HG03378 (cell line): Measurements from ENCODE around the gene NXNL2.
A peak's percentile ranks its signal among the peaks of the same experiment; 100 is the strongest.

Experiments
- ATAC-seq: cut with Tn5 transposase; IDR thresholded peaks from one replicate; pipeline ENCODE4 v1.9.1; 2021; ENCODE audit warnings: mild to moderate bottlenecking, moderate library complexity; ENCODE audit not compliant: unreplicated experiment

The NXNL2 gene

DNA sequence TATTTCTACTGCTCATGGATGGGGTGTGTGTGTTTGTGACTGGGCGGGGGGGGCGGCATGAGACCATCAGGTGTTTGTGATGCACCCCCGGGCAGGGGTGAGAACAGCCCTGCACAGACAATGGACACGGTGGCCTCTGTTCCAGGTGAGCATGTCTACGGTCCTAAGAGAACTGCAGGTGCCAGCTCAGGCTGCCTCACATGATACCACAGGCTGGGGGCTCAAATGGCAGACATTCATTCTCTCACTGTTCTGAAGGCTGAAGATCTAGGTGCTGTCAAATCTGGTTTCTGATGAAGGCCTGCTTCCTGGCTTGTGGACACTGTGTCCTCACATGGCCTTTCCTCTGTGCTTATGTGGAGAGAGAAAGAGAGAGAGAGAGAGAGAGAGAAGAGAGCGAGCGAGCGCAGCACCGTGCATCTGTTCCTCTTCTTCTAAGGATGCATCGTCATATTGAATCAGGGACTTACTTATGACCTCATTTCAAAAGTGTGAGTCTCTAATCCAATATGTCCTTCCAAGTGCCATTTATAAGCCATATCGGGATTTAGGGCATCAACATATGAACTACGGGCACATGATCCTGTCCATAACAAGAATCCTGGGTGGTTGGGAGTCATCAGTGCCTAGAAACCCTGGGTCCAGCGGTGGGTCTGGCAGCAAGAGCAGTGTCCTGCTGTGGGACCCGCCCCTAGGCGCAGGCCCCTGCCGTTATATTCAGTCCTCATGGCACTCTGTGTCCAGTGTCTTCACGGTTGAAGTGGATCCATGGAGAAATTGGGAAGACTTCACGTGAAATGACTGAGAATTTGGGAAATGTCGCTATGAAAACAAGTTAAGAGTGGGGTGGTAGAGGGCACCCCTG is 42.5 kb downstream of the NXNL2 start:
- no peak for ATAC-seq

DNA sequence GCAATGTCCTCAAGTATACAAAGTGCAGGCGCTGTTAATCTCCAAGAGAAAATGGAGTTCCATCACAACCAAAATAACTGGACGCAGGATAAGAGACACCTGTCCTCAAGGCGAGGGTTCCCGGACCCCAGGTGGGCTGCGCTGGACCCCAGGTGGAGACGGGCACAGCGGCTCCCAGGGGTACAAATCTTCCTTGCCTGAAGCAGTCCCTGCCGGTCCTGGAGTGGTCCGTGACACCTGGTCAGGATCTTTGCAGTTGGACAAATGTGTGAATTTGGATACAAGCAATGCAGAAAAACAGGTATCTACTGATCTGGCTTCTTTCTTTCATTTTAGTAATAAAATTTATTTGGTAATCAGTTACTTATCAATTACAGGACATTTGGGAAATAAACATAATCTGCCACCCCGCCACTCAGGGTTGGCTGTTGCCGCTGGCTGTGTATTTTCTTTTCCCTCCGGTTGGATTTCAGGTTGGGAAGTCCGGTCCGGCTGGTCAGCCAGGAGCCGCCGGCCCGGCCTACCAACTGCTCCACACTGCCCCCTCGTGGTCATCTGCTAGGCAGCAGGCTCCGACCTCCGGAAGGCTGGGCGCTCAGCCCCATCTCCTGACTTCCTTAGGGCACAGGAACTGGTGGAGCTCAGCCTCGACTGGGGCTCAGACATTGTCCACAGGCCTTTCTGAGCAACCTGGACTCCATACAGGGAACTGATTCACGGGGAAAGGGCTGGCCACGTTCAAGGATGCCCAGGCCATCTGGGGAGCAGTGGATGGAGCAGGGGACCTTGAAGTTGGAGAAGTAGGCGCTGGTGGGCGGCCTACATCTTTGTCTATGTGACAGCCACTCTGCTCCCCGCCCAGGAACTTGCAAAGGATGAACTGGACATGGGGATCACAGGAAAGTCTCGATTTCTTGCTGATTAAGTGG is 43.4 kb downstream of the NXNL2 start:
- ATAC-seq, result peak; percentile 77

DNA sequence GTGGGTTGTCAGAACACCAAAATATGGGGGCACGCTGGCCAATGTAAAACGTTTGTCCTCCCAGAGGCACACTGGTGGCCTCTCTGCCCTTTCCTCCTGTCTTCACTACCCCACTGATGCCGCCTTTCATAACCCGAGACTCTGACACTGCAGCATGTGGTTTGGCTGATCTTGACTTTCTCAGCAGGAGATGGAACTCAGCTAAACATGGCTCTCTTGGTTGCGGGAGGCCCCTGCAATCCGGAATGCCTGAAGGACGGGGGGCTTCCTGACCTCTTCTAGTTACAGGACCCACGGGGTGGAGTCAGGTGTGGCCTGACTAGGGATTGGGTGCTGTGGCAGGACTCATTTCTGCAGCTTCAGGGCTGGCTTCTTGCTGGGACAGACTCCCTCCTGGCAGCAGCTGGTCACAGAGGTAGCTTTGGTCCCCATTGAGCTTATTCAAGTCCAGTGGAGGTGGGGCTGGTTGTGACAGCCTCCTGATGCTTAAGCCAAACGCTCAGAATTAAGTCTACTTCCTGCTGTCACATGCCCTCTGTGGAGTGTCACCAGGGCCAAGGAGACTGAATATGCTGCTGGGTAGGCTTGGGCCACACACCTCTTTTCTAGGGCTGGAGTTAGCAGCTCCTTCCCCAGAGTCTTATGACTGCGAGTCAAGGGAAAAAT is 44.2 kb downstream of the NXNL2 start:
- no peak for ATAC-seq

DNA sequence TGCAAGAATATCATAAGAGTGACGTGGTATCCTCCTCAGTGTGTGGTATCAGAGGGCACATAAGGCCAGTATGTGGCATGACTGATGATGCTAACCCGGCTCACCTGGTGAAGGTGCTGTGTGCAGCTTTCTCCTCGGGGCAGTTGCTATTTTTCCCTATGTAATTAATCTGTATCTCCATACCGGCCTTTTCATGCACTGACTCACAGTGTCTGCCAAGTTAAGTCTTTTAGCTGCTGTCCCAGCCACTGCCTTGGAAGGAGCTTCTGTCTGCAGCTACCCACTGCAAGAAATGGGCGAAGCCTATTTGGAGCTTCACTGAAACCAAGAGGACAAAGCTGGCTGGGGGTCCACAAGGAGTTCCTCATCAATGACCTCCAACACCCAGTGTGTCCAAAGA is 46.0 kb downstream of the NXNL2 start:
- ATAC-seq, result no peak

DNA sequence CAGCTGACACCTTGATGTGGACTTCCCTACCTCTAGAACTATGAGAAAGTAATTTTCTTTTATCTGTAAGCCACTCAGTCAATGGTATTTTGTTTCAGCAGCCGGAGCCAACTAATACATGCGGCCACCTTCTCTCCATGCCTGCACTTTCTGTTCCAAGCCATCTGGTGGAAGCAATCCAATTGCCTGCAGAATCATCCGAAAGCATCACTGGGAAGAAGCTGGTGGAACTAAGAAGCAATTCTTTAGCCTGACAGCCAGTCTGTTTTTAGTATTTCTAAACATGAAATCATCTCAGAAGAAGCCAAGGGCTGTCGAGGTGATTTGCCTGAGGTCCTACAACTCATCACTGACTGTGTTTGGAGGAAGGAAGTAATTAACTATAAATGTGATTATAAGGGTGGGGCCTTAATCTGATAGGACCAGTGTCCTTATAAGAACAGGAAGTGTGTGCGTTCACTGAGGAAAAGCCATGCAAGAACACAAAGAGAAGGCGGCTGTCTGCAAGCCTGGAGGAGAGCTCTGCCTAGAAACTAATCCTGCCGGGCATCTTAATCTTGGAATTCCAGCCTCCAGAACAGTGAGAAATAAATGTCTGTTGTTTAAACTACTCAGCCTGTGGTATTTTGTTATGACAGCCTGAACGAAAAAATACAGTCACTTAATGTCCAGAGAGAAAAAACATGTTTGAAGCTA is 49.1 kb downstream of the NXNL2 start:
- ATAC-seq, result no peak

DNA sequence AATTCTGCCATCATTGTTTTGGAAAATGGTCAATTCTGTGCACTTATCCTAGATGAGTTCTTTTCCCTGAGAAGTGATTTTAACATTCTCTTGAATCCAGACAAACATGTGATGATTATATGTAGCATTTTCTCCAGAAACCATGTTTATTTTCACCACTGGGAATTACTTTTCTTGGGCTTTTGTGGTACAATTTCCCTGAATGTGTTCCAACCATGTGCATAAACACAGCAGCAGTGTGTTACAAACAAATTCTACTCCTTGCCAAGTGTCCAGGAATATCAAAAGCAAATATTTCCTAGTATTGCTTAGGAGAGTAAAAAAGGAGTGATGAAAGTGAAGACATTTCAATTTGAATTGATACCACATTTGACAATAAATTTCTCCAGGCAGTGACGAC is 50.4 kb downstream of the NXNL2 start:
- no peak for ATAC-seq

DNA sequence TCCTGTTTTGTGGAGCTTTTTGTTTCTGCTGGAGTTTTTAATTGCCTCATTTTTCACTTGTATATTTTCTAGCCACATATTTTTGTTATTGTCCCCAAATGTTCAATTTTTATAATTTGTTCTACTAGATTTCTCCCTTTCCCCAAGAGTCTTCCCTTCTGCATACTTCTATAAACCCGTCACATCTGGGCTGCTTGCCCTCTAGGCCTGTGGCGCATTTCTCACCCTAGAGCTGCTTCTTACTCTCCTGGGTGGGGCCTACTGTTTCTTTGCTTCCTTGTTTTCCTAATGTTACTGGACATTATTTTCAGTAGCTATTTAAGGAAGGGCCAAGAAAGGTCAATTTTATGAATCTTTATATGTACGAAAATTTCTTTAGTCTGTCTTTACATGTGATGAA is 51.5 kb downstream of the NXNL2 start:
- no peak for ATAC-seq

DNA sequence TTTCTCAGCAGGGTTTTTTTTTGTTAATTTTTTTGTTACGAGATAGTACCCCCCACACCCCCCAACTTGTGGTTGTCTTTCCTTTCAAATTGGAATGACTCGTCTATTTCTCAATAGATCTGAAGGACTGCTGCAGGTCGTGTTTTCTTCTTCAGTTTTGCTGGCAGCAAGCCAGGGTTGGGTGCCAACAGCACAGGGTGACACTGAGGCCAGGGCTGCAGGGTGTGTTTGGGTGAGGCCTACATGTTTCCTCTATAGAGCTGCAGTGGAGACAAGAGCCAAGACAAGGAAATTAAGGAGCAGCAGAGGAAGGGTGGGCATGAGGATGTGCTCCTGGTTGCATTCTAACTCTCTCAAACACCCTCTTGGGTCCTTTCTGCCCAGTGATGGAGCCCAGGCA is 52.2 kb downstream of the NXNL2 start:
- ATAC-seq, result no peak

DNA sequence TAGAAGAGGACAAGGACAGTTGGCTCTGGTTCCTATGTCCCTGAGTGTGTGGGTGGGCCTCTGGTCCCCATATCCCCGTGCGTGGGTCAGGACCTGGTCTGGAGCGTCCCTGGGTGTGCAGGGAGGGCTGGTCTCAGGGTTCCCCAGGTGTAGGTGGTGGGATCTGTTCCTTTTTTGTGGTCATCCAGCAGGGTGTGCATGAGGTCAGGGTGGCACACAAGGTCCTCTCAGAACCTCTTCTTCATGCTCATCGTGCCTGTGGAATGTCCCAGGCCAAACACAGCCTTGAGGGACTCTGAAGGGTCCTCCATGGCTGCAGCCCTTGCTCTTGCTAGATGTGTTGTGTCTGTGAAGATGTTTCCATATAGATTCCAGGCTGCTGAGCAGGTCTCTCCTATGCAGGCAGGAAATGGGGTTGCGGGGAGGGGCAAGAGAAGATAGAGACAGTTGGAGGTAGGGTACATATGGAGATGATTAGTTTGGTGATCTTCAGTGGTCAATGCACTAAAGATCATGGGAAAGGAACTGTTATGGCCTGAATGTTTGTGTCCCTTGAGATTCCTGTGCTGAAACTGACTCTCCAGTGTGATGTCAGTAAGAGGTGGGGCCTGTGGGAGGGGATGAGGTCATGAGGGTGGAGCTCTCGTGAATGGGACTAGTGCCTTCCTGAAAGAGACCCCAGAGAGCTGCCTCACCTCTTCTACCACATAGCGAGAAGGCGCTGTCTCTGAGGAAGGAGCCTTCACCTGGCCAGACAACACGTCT is 53.1 kb downstream of the NXNL2 start:
- ATAC-seq, result no peak

DNA sequence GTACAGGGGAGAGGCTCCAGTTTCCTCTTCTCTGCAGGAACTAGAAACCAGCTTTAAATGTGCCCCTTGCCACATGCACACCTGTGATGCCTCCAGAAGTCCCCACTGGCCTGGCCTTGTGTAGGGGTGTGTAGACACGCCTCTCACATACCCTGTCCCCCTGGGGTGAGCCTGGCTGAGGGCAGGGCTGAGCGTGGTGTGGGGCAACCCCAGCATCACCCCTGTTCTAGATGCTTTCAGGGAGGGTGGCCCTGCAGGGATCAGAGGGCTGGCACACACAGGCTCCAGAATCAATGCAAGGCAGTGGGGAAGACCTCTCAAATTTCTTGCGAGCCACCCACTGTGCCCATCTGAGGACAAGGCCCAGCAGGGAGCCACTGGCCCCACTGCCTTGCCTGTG is 54.7 kb downstream of the NXNL2 start:
- no peak for ATAC-seq

DNA sequence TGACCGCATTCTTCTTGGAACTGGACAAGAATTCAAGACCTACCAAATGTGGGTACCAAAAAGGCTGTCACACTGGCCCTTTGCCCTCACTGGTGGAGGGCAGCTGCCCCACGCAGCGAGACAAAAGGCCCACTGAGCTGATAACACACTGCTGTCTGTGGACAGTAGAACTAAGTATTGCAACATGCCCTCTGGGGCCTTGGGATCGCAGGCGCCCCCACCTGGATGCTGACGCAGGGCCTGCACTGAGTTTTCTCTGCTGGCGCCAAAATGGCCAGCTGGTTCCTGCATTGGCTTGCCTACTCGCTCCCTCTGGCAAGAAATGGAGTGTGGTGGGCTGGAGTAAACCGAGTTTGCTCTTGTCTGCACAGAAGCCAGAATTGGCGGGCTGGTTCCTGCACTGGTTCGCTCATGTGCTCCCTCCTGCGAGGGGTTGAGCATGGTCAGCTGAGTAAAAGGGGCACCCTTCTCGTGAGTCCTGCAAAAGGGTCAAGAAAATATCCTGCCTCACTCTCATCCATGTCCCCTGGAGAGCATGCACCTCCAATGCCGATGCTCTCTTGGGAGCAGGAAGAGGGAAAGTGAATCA is 55.7 kb downstream of the NXNL2 start:
- no peak for ATAC-seq

DNA sequence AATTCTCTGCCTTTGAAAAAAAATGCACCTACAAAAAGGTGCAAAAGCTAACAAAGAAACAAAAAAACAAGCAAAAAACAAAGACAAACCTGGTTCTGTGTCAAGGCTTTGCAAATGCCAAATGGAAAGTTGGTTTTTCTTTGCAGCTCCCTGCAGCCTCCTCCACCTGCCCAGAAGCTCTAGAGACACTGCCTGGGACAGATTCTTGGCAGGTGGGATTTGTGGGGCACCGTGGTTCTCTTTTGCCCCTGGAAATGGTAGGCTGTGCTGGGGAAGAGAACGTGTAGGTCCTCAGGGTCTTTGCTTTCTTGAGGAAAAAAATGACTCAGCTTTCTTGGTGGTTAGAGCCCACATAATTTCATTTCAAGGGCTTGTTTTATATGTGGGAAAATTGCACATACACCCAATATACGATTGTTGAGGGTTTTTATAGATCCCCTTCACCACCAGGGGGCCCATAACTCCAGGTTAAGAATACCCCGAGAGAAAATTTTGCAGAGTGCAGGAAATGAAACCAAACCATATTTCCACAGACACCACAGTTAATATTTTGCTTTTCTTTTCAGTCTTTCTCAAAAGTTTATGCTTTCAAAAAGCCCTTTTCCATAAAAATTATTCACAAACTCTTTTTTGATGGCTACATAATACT is 58.7 kb downstream of the NXNL2 start:
- ATAC-seq, result peak; percentile 82
